ENCODE data around the gene KIF26B. TPM values are rescaled to one million over a fixed set of nuclear protein-coding genes. Genes with fewer than 3 reads are reported as not detected.
"Not testable (repeated sequence)": the region's sequence is repeated elsewhere in the genome, so short reads cannot be mapped to it uniquely, and the experiment has no call there.

The KIF26B gene
- total RNA-seq, 1 donor from 2014 or later = 2.1 TPM

DNA sequence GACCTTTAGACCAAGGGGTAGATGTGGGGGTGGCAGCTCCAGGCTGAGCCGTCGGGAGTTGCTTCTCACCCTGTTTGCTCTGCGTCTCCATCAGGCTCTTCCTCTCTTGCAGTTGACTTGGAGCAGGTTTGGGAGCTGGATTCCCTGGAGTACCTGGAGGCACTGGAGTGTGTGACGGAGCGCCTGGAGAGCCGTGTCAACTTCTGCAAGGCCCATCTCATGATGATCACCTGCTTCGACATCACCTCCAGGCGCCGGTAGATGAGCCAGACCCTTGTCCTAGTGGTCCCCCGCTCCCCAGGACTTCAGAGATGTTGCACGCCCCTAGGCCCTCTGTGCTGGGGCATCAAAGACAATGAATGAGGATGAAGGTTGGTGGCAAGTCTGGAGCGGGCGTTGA is 547.6 kb downstream of the KIF26B start:
- H3K27me3 ChIP-seq (ENCODE audit: control insufficient read depth, insufficient read depth, low read length) = no peaks in the 10 kb centered on the region
- no peak for DNase-seq (ENCODE audit: low read depth)
- no peak for TF ChIP-seq CTCF (IDR thresholded peaks at IDR 0.05; ENCODE audit: insufficient read depth, low read length, severe bottlenecking)
- H3K4me3 ChIP-seq (ENCODE audit: low read depth, low read length) = no peak overlapping the region
- no peak for FAIRE-seq
- H3K36me3 ChIP-seq (ENCODE audit: control insufficient read depth, insufficient read depth, low read length) = no peaks in the 10 kb centered on the region

DNA sequence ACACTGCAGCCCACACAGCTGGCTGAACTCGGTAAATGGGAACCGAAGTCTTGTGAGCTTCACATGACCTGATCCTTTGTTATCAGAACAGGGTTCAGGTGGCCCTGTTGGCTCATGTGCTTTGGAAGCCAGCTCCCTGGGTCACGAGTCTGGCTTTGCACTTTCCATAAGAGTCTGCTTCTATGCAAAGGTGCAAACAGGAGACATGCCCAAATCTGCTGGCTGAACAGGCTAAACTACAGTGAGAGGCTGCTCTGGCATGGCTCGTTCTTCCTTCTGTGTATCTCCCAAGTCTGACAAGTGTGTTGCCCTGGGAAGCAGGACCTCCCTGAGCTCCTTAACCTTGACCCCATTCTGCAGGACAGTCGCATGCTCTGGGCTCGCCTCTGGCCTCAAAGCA is 549.6 kb downstream of the KIF26B start:
- DNase-seq (ENCODE audit: low read depth) = no peak
- H3K27me3 ChIP-seq (ENCODE audit: control insufficient read depth, insufficient read depth, low read length) = no peaks in the 10 kb centered on the region
- H3K4me3 ChIP-seq (ENCODE audit: low read depth, low read length) = no peak overlapping the region
- no peak for TF ChIP-seq CTCF (IDR thresholded peaks at IDR 0.05; ENCODE audit: insufficient read depth, low read length, severe bottlenecking)
- no peaks in the 10 kb centered on the region for H3K36me3 ChIP-seq (ENCODE audit: control insufficient read depth, insufficient read depth, low read length)
- FAIRE-seq = no peak

- DNase-seq (ENCODE audit: low read depth) (peak; percentile 9), FAIRE-seq (no peak)
- no peak for TF ChIP-seq CTCF (IDR thresholded peaks at IDR 0.05; ENCODE audit: insufficient read depth, low read length, severe bottlenecking)
- Histone ChIP-seq H3K4me3 (ENCODE audit: low read depth, low read length) (no peak overlapping the region), H3K27me3 (ENCODE audit: control insufficient read depth, insufficient read depth, low read length) (no peaks in the 10 kb centered on the region), H3K36me3 (ENCODE audit: control insufficient read depth, insufficient read depth, low read length) (no peaks in the 10 kb centered on the region)
Observed at GRCh38 chr1:245704765-245705164, 550.0 kb downstream of the KIF26B start.

GRCh38 chr1:245707941-245708340 is 553.2 kb downstream of the KIF26B start:
- Histone ChIP-seq H3K27me3 (ENCODE audit: control insufficient read depth, insufficient read depth, low read length) (no peaks in the 10 kb centered on the region), H3K4me3 (ENCODE audit: low read depth, low read length) (no peak overlapping the region), H3K36me3 (ENCODE audit: control insufficient read depth, insufficient read depth, low read length) (no peaks in the 10 kb centered on the region)
- no peak for TF ChIP-seq CTCF (IDR thresholded peaks at IDR 0.05; ENCODE audit: insufficient read depth, low read length, severe bottlenecking)
- FAIRE-seq (no peak), DNase-seq (ENCODE audit: low read depth) (no peak)

DNA sequence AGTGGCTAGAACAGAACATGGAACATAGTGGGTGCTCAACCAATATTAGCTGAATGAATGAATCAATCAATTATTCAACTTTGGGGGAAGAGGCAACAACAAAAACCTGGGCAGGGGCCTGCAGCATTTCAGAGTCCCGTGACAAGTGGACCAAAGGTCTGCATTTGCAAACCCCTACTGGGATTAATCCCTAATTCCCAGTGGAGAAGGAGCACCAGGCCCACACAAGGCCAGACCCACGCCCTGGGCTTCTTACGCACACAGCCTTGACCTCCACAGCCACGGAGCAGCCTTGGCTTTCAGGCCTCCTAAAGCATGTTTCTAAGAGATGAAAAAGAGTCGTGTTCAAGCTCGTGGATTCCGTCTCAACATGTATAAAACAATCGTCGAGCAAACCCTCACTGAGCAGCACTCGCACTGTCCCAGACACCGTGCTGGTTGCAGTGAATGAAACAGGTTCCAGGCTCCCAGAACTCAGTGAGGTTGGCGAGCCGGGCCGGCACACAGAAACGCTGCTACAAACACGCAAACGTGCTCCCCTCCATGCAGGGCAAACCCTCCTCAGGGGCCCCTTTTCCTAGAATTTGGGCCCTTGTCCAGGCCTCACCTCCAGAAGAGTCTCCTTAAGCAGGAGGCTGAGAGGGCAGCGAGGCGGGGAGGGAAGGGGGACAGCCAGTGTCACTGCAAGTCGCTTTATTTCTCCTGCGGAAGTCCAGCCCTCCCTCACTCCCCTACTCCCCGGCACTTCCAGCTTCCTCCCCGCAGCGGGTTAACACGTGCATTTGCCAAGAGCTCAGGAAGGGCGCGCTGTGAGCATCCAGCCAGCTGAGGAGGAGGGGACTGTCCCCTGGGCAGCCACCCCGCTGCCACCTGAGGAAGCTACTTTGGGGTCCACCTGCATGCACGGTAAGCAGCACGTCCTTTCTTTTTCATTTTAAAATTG is 556.4 kb downstream of the KIF26B start:
- no peaks in the 10 kb centered on the region for H3K36me3 ChIP-seq (ENCODE audit: control insufficient read depth, insufficient read depth, low read length)
- H3K4me3 ChIP-seq (ENCODE audit: low read depth, low read length) = no peak overlapping the region
- no peaks in the 10 kb centered on the region for H3K27me3 ChIP-seq (ENCODE audit: control insufficient read depth, insufficient read depth, low read length)
- no peak for FAIRE-seq
- no peak for TF ChIP-seq CTCF (IDR thresholded peaks at IDR 0.05; ENCODE audit: insufficient read depth, low read length, severe bottlenecking)
- peak; percentile 44 for DNase-seq (ENCODE audit: low read depth)

- not testable (repeated sequence) for H3K27me3 ChIP-seq (ENCODE audit: control insufficient read depth, insufficient read depth, low read length); DNase-seq (ENCODE audit: low read depth); FAIRE-seq; H3K36me3 ChIP-seq (ENCODE audit: control insufficient read depth, insufficient read depth, low read length); H3K4me3 ChIP-seq (ENCODE audit: low read depth, low read length)
Observed at GRCh38 chr1:245714027-245714426, 559.2 kb downstream of the KIF26B start.

Measured in bronchial epithelial cell (primary cell).